GM12878 (cell line): ENCODE measurements around the gene BORCS5. TPM values are rescaled to one million over a fixed set of nuclear protein-coding genes. Genes with fewer than 3 reads are reported as not detected.

Experiments used
- ATAC-seq: fragments of 200-7000 bp; cut with Tn5 transposase; 3 replicates; pipeline ENCODE4 v1.9.1; 2020; ENCODE audit warnings: mild to moderate bottlenecking, moderate library complexity
- BruUV-seq: library from RNA; stranded (reverse); fragments of 400-500 nt; replicated peaks from 2 replicates; lab custom pipeline; 2021; lab: Mats Ljungman, UMichigan
- CTCF ChIA-PET: fragments of 300-600 bp; sonication (Branson Sonifier 250); formaldehyde crosslinking; extraction: SDS; loops from one replicate; lab custom pipeline; 2021; ENCODE audit warnings: inconsistent platforms; lab: Yijun Ruan, JAX
- POLR2A ChIA-PET: fragments of 350-600 bp; formaldehyde crosslinking; extraction: SDS; loops from one replicate; lab custom pipeline; 2021; ENCODE audit warnings: inconsistent platforms; lab: Charles Lee
- RAD21 ChIA-PET: fragments of 300-600 bp; sonication (Branson Sonifier 250); formaldehyde crosslinking; loops from one replicate; lab custom pipeline; 2023; ENCODE audit warnings: antibody characterized with exemption; ENCODE audit not compliant: unreplicated experiment; lab: Charles Lee
- SMC1A ChIA-PET: fragments of 300-600 bp; sonication (Branson Sonifier 250); formaldehyde crosslinking; loops from one replicate; lab custom pipeline; 2023; ENCODE audit not compliant: unreplicated experiment, uncharacterized antibody; lab: Charles Lee
- DNase-seq: peaks from one replicate; pipeline ENCODE4 v3.0.0-alpha.2; 2011; ENCODE audit warnings: low read depth, low spot score
- FAIRE-seq: peaks from 3 replicates; lab custom pipeline; 2011; peaks lifted over from hg19 to GRCh38; lab: Jason Lieb, UNC
- H2AFZ ChIP-seq: 2 replicates; pipeline ENCODE4 v1.6.0; 2011; ENCODE audit warnings: low read depth, low read length, control low read depth; ENCODE audit not compliant: control insufficient read depth
- H3K27ac ChIP-seq: 2 replicates; pipeline ENCODE4 v1.5.1; 2011; ENCODE audit warnings: control low read depth; ENCODE audit not compliant: control insufficient read depth, insufficient read depth
- H3K27me3 ChIP-seq, 2 experiments: replicated peaks in 1 of 2; 2 replicates each; pipeline versions ENCODE4 v1.6.0 to v1.6.1; 2011; ENCODE audit warnings: low read length in 1 of 2; ENCODE audit not compliant: control insufficient read depth in 2 of 2, insufficient read depth in 2 of 2
- H3K36me3 ChIP-seq, 2 experiments: 2 replicates each; pipeline ENCODE4 v1.5.1; 2011; ENCODE audit warnings: low read length in 1 of 2; ENCODE audit not compliant: control insufficient read depth in 2 of 2, insufficient read depth in 2 of 2
- H3K4me1 ChIP-seq: 2 replicates; pipeline ENCODE4 v1.6.1; 2011; ENCODE audit warnings: mild to moderate bottlenecking, low read length, moderate library complexity, mixed read lengths; ENCODE audit not compliant: control insufficient read depth, insufficient read depth
- H3K4me2 ChIP-seq: 2 replicates; pipeline ENCODE4 v1.6.0; 2011; ENCODE audit warnings: control low read depth; ENCODE audit not compliant: control insufficient read depth, insufficient read depth
- H3K4me3 ChIP-seq: fragments of 200-600 bp; sonication (generic); 2 replicates; pipeline ENCODE4 v1.5.1; 2016
- H3K79me2 ChIP-seq: 2 replicates; pipeline ENCODE4 v1.6.0; 2011; ENCODE audit warnings: low read length; ENCODE audit not compliant: control insufficient read depth, insufficient read depth
- H3K9ac ChIP-seq: 2 replicates; pipeline ENCODE4 v1.8.0; 2011; ENCODE audit warnings: low read length, control low read depth, mixed read lengths; ENCODE audit not compliant: control insufficient read depth, insufficient read depth
- H3K9me3 ChIP-seq: replicated peaks from 3 replicates; pipeline ENCODE4 v1.5.1; 2011; ENCODE audit warnings: mild to moderate bottlenecking, low read length; ENCODE audit not compliant: control insufficient read depth, insufficient read depth
- H4K20me1 ChIP-seq: 2 replicates; pipeline ENCODE4 v1.6.0; 2011; ENCODE audit not compliant: control insufficient read depth, insufficient read depth
- BHLHE40 ChIP-seq, 2 experiments: fragments of 450-650 bp in 1 of 2; IDR thresholded peaks; 2 replicates each; pipeline ENCODE4 v1.6.1; 2011 to 2017; ENCODE audit warnings: low read depth in 2 of 2, borderline replicate concordance in 1 of 2, improper control_type of control experiment in 1 of 2, low read length in 1 of 2, mild to moderate bottlenecking in 1 of 2
- CHD1 ChIP-seq: IDR thresholded peaks from 2 replicates; pipeline ENCODE4 v1.6.1; 2012; ENCODE audit warnings: low read depth, low read length, improper control_type of control experiment
- KDM1A ChIP-seq: fragments of 200-600 bp; sonication (generic); IDR thresholded peaks from 2 replicates; pipeline ENCODE4 v1.6.1; 2016; ENCODE audit warnings: borderline replicate concordance
- MYC ChIP-seq: IDR thresholded peaks from 2 replicates; pipeline ENCODE4 v1.6.1; 2011; ENCODE audit warnings: mild to moderate bottlenecking, low read length, moderate library complexity, inconsistent platforms; ENCODE audit not compliant: insufficient read depth, insufficient replicate concordance, insufficient read length, severe bottlenecking
- WGBS: methylation state at CpG from one replicate; pipeline ENCODE4 v1.1.6; 2016; ENCODE audit warnings: low lambda C conversion rate; ENCODE audit not compliant: insufficient replicate concordance, insufficient coverage; ENCODE audit errors: missing lambda C conversion rate; 5-methylcytosine and 5-hydroxymethylcytosine counted together
- in situ Hi-C: fragments of 300-500 bp; cut with MboI; formaldehyde crosslinking; loops from 9 replicates; pipeline ENCODE4 v1.14.3; 2018; ENCODE audit warnings: mixed read lengths
- intact Hi-C: fragments of 100-400 bp; cut with micrococcal nuclease; formaldehyde crosslinking; loops from one replicate; pipeline ENCODE4 v1.14.2; 2022; ENCODE audit not compliant: unreplicated experiment
- polyA plus RNA-seq, 11 experiments: library from polyadenylated mRNA; depleted of rRNA in 4 of 11; unstranded in 6 of 11; stranded (reverse) in 5 of 11; fragments of >200 nt; fragmentation: Nextera tagmentation in 4 of 11; fragmentation: Illumina TruSeq in 1 of 11; extraction: Ambion mirVana in 4 of 11; extraction: Trizol in 1 of 11; gene quantifications; 1 replicate in 1 of 11; 2 replicates in 10 of 11; pipeline versions ENCODE4 v1.2.1 to v1.2.3, GENCODE V29; 2011 to 2016; ENCODE audit warnings: inconsistent platforms in 2 of 11, missing spikeins in 2 of 11, low read depth in 1 of 11
- total RNA-seq, 4 experiments: library from RNA; depleted of rRNA in 3 of 4; stranded (reverse); fragments of >200 nt in 3 of 4; fragmentation: Illumina TruSeq in 1 of 4; extraction: Trizol in 1 of 4; gene quantifications; 2 replicates each; pipeline versions ENCODE4 v1.2.1 to v1.2.3, GENCODE V29; 2013 to 2021
- TF ChIP-seq, protein P1 (sequence below): fragments of 450-650 bp; IDR thresholded peaks from 2 replicates; pipeline ENCODE4 v1.6.1; 2017; ENCODE audit warnings: borderline replicate concordance

The BORCS5 gene
- total and polyA plus RNA-seq, 10 of the 15 experiments (the other 5 are each of a cell fraction or from before 2014, with no cell fraction given), result 1.4 to 39.7 (median 16.1) TPM

DNA sequence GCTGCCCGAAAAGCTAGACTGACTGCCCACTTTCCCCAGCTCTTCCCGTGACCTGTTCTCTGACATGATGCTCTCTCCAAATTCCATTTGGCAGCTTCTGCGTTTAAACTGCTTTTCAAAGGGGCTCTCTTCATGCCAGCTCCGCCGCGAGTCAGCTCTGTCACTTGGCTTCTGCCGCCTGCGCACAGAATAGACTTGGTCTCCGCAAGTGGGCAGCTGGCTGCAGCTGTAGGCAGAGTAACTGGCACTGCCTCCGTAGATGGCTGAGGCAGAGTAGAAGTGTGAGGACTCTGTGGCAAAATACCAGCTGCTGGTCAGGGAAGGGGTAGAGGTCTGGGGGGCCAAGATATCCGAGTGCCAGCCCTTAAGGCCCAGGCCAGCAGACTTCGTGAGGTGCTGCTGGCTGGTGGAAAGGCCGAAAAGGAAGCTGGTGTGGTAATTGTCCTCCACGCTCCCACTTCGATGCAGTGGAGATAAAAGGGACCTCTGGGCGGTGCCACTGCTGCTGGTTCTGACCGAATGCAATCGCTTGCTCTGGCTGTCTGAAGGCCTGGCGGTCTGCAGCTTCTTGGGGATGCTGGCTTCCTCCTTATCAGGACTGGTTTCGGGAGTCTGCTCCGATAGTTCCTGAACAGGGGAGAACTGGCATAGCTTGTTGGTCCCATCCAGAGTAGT, 120.1 kb downstream of the BORCS5 start:
- H3K79me2 ChIP-seq, result peaks cover 6% of the 10 kb centered on the region
- no peak for DNase-seq
- peaks cover 26% of the 10 kb centered on the region for H3K4me1 ChIP-seq
- no peak overlapping the region for H2AFZ ChIP-seq
- ChIA-PET SMC1A (interaction anchor here (0.8 to 4.9 kb wide), 14 partner anchors 10 to 259 kb away, joined by 3 to 75 read pairs (median 7); no protein-coding TSS in a partner anchor), POLR2A (interaction anchor here (0.6 to 3.9 kb wide), 14 partner anchors 10 to 219 kb away, joined by 3 to 26 read pairs (median 3); no protein-coding TSS in a partner anchor), CTCF (interaction anchor here (0.6 to 7.1 kb wide), 10 partner anchors 8 to 169 kb away, joined by 3 to 47 read pairs (median 6); no protein-coding TSS in a partner anchor), RAD21 (interaction anchor here (2.4 to 6.2 kb wide), 7 partner anchors 27 to 260 kb away, joined by 9 to 68 read pairs (median 16); no protein-coding TSS in a partner anchor)
- no peak for ATAC-seq
- intact Hi-C loops (loop anchor here (5.0 kb wide), 1 partner anchor 130 kb away; no protein-coding TSS in a partner anchor), in situ Hi-C loops (no loop called here)
- H3K4me2 ChIP-seq, result no peak overlapping the region
- H3K36me3 ChIP-seq, result peaks cover 15 to 38% of the 10 kb centered on the region in 2 experiments
- no peaks in the 10 kb centered on the region; the same call in 2 of the 3 replicates for H3K9me3 ChIP-seq
- WGBS, result 95% methylated on average over 21 of the region's 21 CpGs
- FAIRE-seq, result no peak
- no peaks in the 10 kb centered on the region for H4K20me1 ChIP-seq
- no peaks in the 10 kb centered on the region for H3K27me3 ChIP-seq
- no peak for TF ChIP-seq MYC
- no peak for TF ChIP-seq CHD1
- no peak for TF ChIP-seq KDM1A
- no peak for TF ChIP-seq BHLHE40 (IDR thresholded peaks at IDR 0.05; ENCODE audit: borderline replicate concordance in 1 of 2, low read depth in 2 of 2, low read length in 1 of 2)
- TF ChIP-seq, protein P1, sequence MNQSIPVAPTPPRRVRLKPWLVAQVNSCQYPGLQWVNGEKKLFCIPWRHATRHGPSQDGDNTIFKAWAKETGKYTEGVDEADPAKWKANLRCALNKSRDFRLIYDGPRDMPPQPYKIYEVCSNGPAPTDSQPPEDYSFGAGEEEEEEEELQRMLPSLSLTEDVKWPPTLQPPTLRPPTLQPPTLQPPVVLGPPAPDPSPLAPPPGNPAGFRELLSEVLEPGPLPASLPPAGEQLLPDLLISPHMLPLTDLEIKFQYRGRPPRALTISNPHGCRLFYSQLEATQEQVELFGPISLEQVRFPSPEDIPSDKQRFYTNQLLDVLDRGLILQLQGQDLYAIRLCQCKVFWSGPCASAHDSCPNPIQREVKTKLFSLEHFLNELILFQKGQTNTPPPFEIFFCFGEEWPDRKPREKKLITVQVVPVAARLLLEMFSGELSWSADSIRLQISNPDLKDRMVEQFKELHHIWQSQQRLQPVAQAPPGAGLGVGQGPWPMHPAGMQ, result no peak
- no peak overlapping the region for H3K4me3 ChIP-seq
- no TSS peak for BruUV-seq
- no peak overlapping the region for H3K9ac ChIP-seq
- H3K27ac ChIP-seq, result no peak overlapping the region
